LHCN-M2 (cell line): ENCODE results near the gene PRDM5. TPM values are rescaled to one million over a fixed set of nuclear protein-coding genes. Genes with fewer than 3 reads are reported as not detected.
"Not testable (repeated sequence)": the region's sequence is repeated elsewhere in the genome, so short reads cannot be mapped to it uniquely, and the experiment has no call there.

Experiments
- DNase-seq: peaks from one replicate; pipeline ENCODE4 v3.0.0-alpha.2; 2012; ENCODE audit warnings: low read depth
- total RNA-seq: library from RNA; depleted of rRNA; stranded (reverse); fragments of >200 nt; gene quantifications from 2 replicates; pipeline ENCODE4 v1.2.3, GENCODE V29; 2014; rRNA removed

Gene PRDM5
- total RNA-seq, 1 experiment from 2014 or later = 16.5 TPM

DNA sequence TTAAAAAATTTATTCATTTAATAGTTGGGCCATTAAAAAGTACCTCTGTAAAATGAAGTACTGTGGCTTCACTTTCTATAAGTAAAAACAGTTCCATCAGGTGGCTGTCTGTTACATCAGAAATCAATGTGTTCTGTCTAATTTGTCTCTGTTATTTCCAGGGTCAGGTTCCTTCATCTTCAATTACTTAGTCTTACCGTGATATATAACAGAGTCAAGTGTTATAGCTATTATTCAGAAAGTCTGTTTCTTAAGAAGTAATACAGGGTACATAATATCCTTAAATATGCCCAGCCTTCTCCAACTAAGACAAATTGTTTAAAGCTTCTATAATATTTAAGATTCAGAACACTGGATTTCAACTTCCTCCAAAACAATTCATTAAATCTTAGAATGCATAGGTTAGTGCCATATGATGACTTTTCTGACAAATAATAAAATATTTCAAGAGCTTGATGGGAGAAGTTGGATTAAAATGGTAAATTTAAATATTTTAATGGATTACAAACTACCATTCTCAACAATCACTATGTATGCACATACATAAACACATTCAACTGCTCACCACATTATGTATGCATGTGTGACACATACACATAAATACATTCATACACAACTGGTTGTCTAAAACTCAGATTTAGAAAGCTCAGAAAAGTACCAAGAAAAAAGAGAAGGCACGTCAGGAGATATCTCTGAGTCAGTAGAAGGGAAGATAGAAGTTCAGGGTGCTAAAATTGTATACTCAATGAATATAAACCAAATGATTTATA is 268.5 kb downstream of the PRDM5 start:
- no peak for DNase-seq

DNA sequence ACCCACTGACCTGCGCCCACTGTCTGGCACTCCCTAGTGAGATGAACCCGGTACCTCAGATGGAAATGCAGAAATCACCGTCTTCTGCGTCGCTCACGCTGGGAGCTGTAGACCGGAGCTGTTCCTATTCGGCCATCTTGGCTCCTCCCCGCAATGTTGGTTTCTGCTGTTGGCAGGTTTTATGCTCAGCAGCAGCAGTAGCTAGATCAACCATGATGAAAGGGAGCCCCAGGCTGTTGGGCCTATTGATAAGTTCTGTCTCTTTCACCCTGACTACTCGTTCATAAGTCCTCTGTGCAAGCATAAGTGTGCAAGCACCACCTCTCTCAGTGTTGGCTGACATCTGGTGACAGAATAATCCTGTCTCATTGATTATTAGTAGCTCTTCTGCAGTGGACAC is 274.2 kb downstream of the PRDM5 start:
- DNase-seq = not testable (repeated sequence)

Other genes with a start within 250 kb of the PRDM5 start
- gene NDNF, start 149.8 kb upstream of the PRDM5 start, total RNA-seq = 0.11 TPM in 1 of 2 replicates, not detected in the other
- 0.06 TPM in 1 of 2 replicates, not detected in the other for gene TNIP3, start 241.6 kb upstream of the PRDM5 start, total RNA-seq